ENCODE results near the gene TLX1. TPM values are rescaled to one million over a fixed set of nuclear protein-coding genes. Genes with fewer than 3 reads are reported as not detected.

The TLX1 gene
- total and polyA plus RNA-seq, 8 donors, result 0.58 to 7.0 TPM; not detected in 6

DNA sequence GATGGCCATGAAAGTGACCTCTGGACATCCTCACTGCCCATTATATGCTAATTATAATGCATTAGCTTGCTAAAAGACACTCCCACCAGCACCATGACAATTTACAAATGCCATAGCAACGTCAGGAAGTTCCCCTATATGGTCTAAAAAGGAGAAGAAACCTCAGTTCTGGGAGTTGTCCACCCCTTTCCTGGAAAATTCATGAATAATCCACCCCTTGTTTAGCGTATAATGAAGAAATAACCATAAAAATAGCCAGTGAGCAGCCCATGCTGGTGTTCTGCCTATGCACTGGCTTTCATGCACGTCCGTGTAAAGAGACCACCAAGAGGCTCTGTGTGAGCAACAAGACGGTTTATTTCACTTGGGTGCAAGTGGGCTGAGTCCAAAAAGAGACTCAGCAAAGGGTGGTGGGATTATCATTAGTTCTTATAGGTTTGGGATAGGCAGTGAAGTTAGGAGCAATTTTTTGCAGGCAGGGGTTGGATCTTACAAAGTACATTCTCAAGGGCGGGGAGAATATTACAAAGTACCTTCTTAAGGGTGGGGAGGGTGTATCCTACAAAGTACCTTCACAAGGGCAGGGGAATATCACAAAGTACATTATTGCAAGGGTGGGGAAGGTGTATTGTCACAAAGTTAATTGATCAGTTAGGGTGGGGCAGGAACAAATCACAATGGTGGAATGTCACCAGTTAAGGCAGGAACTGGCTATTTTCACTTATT lies 52.5 kb downstream of the TLX1 start:
- Histone ChIP-seq H3K27ac (no peak overlapping the region), H3K36me3 (no peaks in the 10 kb centered on the region), H3K9me3 (no peaks in the 10 kb centered on the region), H3K27me3 (peaks cover 0 to 49% (median 4%) of the 10 kb centered on the region in 3 donors), H3K4me3 (no peak overlapping the region), H3K4me1 (no peaks in the 10 kb centered on the region)
- DNase-seq, result no peak
- WGBS, 5 donors, result 68 to 80% (median 74%) methylated on average over 6 of the region's 6 CpGs
- intact Hi-C loops (cut with DNase I; ENCODE audit: low total_unique reads), result no loop called here
- TF ChIP-seq POLR2AphosphoS5 (IDR thresholded peaks at IDR 0.05), result no peak
- no peak for TF ChIP-seq EP300 (IDR thresholded peaks at IDR 0.05)
- TF ChIP-seq POLR2A (IDR thresholded peaks at IDR 0.05), result no peak
- TF ChIP-seq, protein P1, sequence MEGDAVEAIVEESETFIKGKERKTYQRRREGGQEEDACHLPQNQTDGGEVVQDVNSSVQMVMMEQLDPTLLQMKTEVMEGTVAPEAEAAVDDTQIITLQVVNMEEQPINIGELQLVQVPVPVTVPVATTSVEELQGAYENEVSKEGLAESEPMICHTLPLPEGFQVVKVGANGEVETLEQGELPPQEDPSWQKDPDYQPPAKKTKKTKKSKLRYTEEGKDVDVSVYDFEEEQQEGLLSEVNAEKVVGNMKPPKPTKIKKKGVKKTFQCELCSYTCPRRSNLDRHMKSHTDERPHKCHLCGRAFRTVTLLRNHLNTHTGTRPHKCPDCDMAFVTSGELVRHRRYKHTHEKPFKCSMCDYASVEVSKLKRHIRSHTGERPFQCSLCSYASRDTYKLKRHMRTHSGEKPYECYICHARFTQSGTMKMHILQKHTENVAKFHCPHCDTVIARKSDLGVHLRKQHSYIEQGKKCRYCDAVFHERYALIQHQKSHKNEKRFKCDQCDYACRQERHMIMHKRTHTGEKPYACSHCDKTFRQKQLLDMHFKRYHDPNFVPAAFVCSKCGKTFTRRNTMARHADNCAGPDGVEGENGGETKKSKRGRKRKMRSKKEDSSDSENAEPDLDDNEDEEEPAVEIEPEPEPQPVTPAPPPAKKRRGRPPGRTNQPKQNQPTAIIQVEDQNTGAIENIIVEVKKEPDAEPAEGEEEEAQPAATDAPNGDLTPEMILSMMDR (IDR thresholded peaks at IDR 0.05), result no peak

Other genes starting within 250 kb of the TLX1 start
- 10 to 100 TPM in 4 of 5 donors, 1 to 10 TPM in 1; 2.3 to 49.9 (median 23.3) TPM for gene SLF2, start 218.3 kb upstream of the TLX1 start, total RNA-seq
- 1 to 10 TPM; 2.3 to 9.0 (median 4.8) TPM for gene SLF2, start 218.3 kb upstream of the TLX1 start, polyA plus RNA-seq
- 10 to 100 TPM in 3 of 5 donors, 1 to 10 TPM in 2; 7.6 to 96.3 (median 25.5) TPM for gene SEMA4G, start 161.8 kb upstream of the TLX1 start, total RNA-seq
- 1 to 10 TPM; 5.1 to 6.2 (median 6.1) TPM for gene SEMA4G, start 161.8 kb upstream of the TLX1 start, polyA plus RNA-seq
- gene MRPL43, start 143.8 kb upstream of the TLX1 start, total RNA-seq, result 100 to 1,000 TPM in 1 of 5 donors, 10 to 100 TPM in 4; 29.9 to 243 (median 93.3) TPM
- 100 to 1,000 TPM in 1 of 3 donors, 10 to 100 TPM in 2; 91.2 to 131 (median 98.6) TPM for gene MRPL43, start 143.8 kb upstream of the TLX1 start, polyA plus RNA-seq
- 10 to 100 TPM in 2 of 5 donors, 1 to 10 TPM in 2, not detected in 1; 4.2 to 30.8 (median 18.0) TPM for gene TWNK, start 143.8 kb upstream of the TLX1 start, total RNA-seq
- gene TWNK, start 143.8 kb upstream of the TLX1 start, polyA plus RNA-seq, result 1 to 10 TPM; 2.3 to 4.8 (median 4.7) TPM
- 10 to 100 TPM; 41.2 to 70.7 (median 52.5) TPM for gene LZTS2, start 131.5 kb upstream of the TLX1 start, total RNA-seq
- 10 to 100 TPM; 34.7 to 58.2 (median 39.1) TPM for gene LZTS2, start 131.5 kb upstream of the TLX1 start, polyA plus RNA-seq
- gene PDZD7, start 100.2 kb upstream of the TLX1 start, total RNA-seq, result 1 to 10 TPM in 1 of 5 donors, not detected in 4; 2.4 TPM
- under 1 TPM; 0.20 to 0.76 (median 0.75) TPM for gene PDZD7, start 100.2 kb upstream of the TLX1 start, polyA plus RNA-seq
- gene SFXN3, start 100.1 kb upstream of the TLX1 start, total RNA-seq, result 10 to 100 TPM in 4 of 5 donors, 1 to 10 TPM in 1; 9.9 to 60.4 (median 37.9) TPM
- gene SFXN3, start 100.1 kb upstream of the TLX1 start, polyA plus RNA-seq, result 10 to 100 TPM; 11.1 to 20.7 (median 20.5) TPM
- 10 to 100 TPM in 2 of 5 donors, 1 to 10 TPM in 2, not detected in 1; 2.2 to 35.5 (median 14.8) TPM for gene KAZALD1, start 69.3 kb upstream of the TLX1 start, total RNA-seq
- gene KAZALD1, start 69.3 kb upstream of the TLX1 start, polyA plus RNA-seq, result 10 to 100 TPM; 12.0 to 32.8 (median 12.0) TPM
- gene LBX1, start 98.2 kb downstream of the TLX1 start, total RNA-seq, result not detected
- not detected for gene LBX1, start 98.2 kb downstream of the TLX1 start, polyA plus RNA-seq
- gene BTRC, start 222.9 kb downstream of the TLX1 start, total RNA-seq, result 10 to 100 TPM in 1 of 5 donors, 1 to 10 TPM in 4; 3.5 to 14.5 (median 5.3) TPM
- 1 to 10 TPM; 3.9 to 4.9 (median 4.1) TPM for gene BTRC, start 222.9 kb downstream of the TLX1 start, polyA plus RNA-seq